ENCODE results near the gene TBCK. TPM values are rescaled to one million over a fixed set of nuclear protein-coding genes. Genes with fewer than 3 reads are reported as not detected.

Gene TBCK
- total and polyA plus RNA-seq, 2 experiments from 2014 or later: 13.9 to 28.9 TPM

GRCh38 chr4:106305435-106306055 is 10.5 kb downstream of the TBCK start:
- Histone ChIP-seq H2AFZ (no peak overlapping the region), H3K27me3 (ENCODE audit: insufficient read depth) (no peaks in the 10 kb centered on the region), H3K4me1 (ENCODE audit: insufficient read depth) (peaks cover 35% of the 10 kb centered on the region), H4K20me1 (replicated peaks; ENCODE audit: insufficient read depth) (no peaks in the 10 kb centered on the region), H3K36me3 (ENCODE audit: insufficient read depth) (no peaks in the 10 kb centered on the region; the same call in 1 of the 2 replicates), H3K4me3 (no peak overlapping the region), H3K4me2 (no peak overlapping the region), H3K27ac (ENCODE audit: low read depth) (no peak overlapping the region), H3F3A (replicated peaks; ENCODE audit: low read depth) (no peaks in the 10 kb centered on the region), H3K79me2 (replicated peaks; ENCODE audit: insufficient read depth) (peaks cover 15% of the 10 kb centered on the region; the same call in 1 of the 2 replicates), H3K9me2 (ENCODE audit: insufficient read depth) (no peaks in the 10 kb centered on the region)
- Mint-ChIP-seq H3K9me3 (no peaks in the 10 kb centered on the region), H3K4me1 (peaks cover 35% of the 10 kb centered on the region), H3K36me3 (ENCODE audit: low read depth) (peaks cover 5% of the 10 kb centered on the region; the same call in 1 of the 3 replicates), H3K4me3 (no peak overlapping the region), H3K27ac (peak overlapping the region; percentile 81), H3K27me3 (ENCODE audit: insufficient read depth, low read depth, poor library complexity) (no peaks in the 10 kb centered on the region)
- DNase-seq (ENCODE audit: low spot score): no peak
- no peak for TF ChIP-seq JUNB (IDR thresholded peaks at IDR 0.05; ENCODE audit: unreplicated experiment)
- peak; percentile 35; the same call in 1 of the 2 replicates for TF ChIP-seq ZNF114 (CRISPR knock-in tag; IDR thresholded peaks at IDR 0.05)
- ATAC-seq: no peak

DNA sequence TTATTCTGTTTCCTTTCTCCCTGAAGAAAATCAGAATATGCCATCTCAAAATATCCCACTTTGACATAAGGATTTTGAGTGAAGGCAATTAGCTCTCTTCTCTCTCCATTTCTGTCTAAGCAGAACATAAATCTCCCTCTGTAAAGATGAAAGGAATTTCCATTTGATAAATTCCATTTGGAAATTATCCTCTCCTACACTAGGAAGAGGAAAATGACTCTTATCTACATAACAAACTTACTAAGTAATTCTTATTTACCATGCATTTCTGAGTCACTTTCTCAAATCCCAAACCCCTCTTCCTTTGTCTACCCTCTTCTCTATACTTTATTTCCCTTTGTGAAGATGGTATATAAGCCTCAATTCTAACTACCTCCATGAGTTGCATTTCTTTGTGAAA is 11.4 kb downstream of the TBCK start:
- no peaks in the 10 kb centered on the region for H3K27me3 ChIP-seq (ENCODE audit: insufficient read depth)
- ATAC-seq (no peak), DNase-seq (ENCODE audit: low spot score) (no peak)
- H3K27ac ChIP-seq (ENCODE audit: low read depth): no peak overlapping the region
- no peaks in the 10 kb centered on the region for H3F3A ChIP-seq (replicated peaks; ENCODE audit: low read depth)
- peaks cover 4% of the 10 kb centered on the region; the same call in 1 of the 2 replicates for H3K36me3 ChIP-seq (ENCODE audit: insufficient read depth)
- H3K79me2 ChIP-seq (replicated peaks; ENCODE audit: insufficient read depth): peaks cover 10% of the 10 kb centered on the region; the same call in 1 of the 2 replicates
- no peaks in the 10 kb centered on the region for H3K9me2 ChIP-seq (ENCODE audit: insufficient read depth)
- Mint-ChIP-seq H3K9me3 (no peaks in the 10 kb centered on the region), H3K36me3 (ENCODE audit: low read depth) (peaks cover 11% of the 10 kb centered on the region; the same call in 2 of the 3 replicates), H3K27ac (peak overlapping the region; percentile 56), H3K4me3 (no peak overlapping the region), H3K4me1 (peaks cover 35% of the 10 kb centered on the region), H3K27me3 (ENCODE audit: insufficient read depth, low read depth, poor library complexity) (no peaks in the 10 kb centered on the region)
- H3K4me1 ChIP-seq (ENCODE audit: insufficient read depth): peaks cover 35% of the 10 kb centered on the region
- no peak overlapping the region for H3K4me3 ChIP-seq
- no peak overlapping the region for H2AFZ ChIP-seq
- H4K20me1 ChIP-seq (replicated peaks; ENCODE audit: insufficient read depth): no peaks in the 10 kb centered on the region
- no peak overlapping the region for H3K4me2 ChIP-seq
- TF ChIP-seq ZNF331 (CRISPR knock-in tag; IDR thresholded peaks at IDR 0.05; ENCODE audit: low read depth) (no peak), CREB1 (CRISPR knock-in tag; IDR thresholded peaks at IDR 0.05; ENCODE audit: low read depth) (no peak), ETS1 (IDR thresholded peaks at IDR 0.05) (no peak), NANOG (IDR thresholded peaks at IDR 0.05; ENCODE audit: borderline replicate concordance) (no peak), STAT1 (IDR thresholded peaks at IDR 0.05; ENCODE audit: unreplicated experiment) (no peak), ZNF114 (CRISPR knock-in tag; IDR thresholded peaks at IDR 0.05) (no peak), EZH2phosphoT487 (IDR thresholded peaks at IDR 0.05; ENCODE audit: unreplicated experiment) (no peak), JUNB (IDR thresholded peaks at IDR 0.05; ENCODE audit: unreplicated experiment) (no peak), POLR2AphosphoS5 (IDR thresholded peaks at IDR 0.05; ENCODE audit: low read depth) (no peak)
- TF ChIP-seq, protein P1, sequence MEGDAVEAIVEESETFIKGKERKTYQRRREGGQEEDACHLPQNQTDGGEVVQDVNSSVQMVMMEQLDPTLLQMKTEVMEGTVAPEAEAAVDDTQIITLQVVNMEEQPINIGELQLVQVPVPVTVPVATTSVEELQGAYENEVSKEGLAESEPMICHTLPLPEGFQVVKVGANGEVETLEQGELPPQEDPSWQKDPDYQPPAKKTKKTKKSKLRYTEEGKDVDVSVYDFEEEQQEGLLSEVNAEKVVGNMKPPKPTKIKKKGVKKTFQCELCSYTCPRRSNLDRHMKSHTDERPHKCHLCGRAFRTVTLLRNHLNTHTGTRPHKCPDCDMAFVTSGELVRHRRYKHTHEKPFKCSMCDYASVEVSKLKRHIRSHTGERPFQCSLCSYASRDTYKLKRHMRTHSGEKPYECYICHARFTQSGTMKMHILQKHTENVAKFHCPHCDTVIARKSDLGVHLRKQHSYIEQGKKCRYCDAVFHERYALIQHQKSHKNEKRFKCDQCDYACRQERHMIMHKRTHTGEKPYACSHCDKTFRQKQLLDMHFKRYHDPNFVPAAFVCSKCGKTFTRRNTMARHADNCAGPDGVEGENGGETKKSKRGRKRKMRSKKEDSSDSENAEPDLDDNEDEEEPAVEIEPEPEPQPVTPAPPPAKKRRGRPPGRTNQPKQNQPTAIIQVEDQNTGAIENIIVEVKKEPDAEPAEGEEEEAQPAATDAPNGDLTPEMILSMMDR (conservative IDR thresholded peaks at IDR 0.05; ENCODE audit: low read depth in 2 of 2): no peak
- TF ChIP-seq, protein P2, sequence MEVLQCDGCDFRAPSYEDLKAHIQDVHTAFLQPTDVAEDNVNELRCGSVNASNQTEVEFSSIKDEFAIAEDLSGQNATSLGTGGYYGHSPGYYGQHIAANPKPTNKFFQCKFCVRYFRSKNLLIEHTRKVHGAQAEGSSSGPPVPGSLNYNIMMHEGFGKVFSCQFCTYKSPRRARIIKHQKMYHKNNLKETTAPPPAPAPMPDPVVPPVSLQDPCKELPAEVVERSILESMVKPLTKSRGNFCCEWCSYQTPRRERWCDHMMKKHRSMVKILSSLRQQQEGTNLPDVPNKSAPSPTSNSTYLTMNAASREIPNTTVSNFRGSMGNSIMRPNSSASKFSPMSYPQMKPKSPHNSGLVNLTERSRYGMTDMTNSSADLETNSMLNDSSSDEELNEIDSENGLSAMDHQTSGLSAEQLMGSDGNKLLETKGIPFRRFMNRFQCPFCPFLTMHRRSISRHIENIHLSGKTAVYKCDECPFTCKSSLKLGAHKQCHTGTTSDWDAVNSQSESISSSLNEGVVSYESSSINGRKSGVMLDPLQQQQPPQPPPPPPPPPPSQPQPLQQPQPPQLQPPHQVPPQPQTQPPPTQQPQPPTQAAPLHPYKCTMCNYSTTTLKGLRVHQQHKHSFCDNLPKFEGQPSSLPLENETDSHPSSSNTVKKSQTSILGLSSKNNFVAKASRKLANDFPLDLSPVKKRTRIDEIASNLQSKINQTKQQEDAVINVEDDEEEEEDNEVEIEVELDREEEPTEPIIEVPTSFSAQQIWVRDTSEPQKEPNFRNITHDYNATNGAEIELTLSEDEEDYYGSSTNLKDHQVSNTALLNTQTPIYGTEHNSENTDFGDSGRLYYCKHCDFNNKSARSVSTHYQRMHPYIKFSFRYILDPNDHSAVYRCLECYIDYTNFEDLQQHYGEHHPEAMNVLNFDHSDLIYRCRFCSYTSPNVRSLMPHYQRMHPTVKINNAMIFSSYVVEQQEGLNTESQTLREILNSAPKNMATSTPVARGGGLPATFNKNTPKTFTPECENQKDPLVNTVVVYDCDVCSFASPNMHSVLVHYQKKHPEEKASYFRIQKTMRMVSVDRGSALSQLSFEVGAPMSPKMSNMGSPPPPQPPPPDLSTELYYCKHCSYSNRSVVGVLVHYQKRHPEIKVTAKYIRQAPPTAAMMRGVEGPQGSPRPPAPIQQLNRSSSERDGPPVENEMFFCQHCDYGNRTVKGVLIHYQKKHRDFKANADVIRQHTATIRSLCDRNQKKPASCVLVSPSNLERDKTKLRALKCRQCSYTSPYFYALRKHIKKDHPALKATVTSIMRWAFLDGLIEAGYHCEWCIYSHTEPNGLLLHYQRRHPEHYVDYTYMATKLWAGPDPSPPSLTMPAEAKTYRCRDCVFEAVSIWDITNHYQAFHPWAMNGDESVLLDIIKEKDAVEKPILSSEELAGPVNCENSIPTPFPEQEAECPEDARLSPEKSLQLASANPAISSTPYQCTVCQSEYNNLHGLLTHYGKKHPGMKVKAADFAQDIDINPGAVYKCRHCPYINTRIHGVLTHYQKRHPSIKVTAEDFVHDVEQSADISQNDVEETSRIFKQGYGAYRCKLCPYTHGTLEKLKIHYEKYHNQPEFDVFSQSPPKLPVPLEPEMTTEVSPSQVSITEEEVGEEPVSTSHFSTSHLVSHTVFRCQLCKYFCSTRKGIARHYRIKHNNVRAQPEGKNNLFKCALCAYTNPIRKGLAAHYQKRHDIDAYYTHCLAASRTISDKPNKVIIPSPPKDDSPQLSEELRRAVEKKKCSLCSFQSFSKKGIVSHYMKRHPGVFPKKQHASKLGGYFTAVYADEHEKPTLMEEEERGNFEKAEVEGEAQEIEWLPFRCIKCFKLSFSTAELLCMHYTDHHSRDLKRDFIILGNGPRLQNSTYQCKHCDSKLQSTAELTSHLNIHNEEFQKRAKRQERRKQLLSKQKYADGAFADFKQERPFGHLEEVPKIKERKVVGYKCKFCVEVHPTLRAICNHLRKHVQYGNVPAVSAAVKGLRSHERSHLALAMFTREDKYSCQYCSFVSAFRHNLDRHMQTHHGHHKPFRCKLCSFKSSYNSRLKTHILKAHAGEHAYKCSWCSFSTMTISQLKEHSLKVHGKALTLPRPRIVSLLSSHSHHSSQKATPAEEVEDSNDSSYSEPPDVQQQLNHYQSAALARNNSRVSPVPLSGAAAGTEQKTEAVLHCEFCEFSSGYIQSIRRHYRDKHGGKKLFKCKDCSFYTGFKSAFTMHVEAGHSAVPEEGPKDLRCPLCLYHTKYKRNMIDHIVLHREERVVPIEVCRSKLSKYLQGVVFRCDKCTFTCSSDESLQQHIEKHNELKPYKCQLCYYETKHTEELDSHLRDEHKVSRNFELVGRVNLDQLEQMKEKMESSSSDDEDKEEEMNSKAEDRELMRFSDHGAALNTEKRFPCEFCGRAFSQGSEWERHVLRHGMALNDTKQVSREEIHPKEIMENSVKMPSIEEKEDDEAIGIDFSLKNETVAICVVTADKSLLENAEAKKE (CRISPR knock-in tag; IDR thresholded peaks at IDR 0.05): no peak

Measured in GM23338 (cell line).